GM23338 (cell line): ENCODE data around the gene ANKUB1. TPM values are rescaled to one million over a fixed set of nuclear protein-coding genes. Genes with fewer than 3 reads are reported as not detected.
A peak's percentile ranks its signal among the peaks of the same experiment; 100 is the strongest.

Experiments used
- ATAC-seq: fragments of 200-7000 bp; cut with Tn5 transposase; 3 replicates; pipeline ENCODE4 v1.9.1; 2020
- DNase-seq: peaks from one replicate; pipeline ENCODE4 v3.0.0-alpha.2; 2015; ENCODE audit warnings: low spot score
- H2AFZ ChIP-seq: fragments of 200-600 bp; sonication (generic); 2 replicates; pipeline ENCODE4 v1.8.0; 2016; ENCODE audit warnings: antibody characterized with exemption, mild to moderate bottlenecking, moderate library complexity
- H3F3A ChIP-seq: fragments of 200-600 bp; sonication (generic); replicated peaks from 2 replicates; pipeline ENCODE4 v1.8.0; 2017; ENCODE audit warnings: antibody characterized with exemption, mixed run types, low read depth
- H3K27ac ChIP-seq: fragments of 200-600 bp; sonication (generic); 2 replicates; pipeline ENCODE4 v1.6.1; 2016; ENCODE audit warnings: low read depth
- H3K27me3 ChIP-seq: fragments of 200-600 bp; sonication (generic); 2 replicates; pipeline ENCODE4 v1.8.0; 2016; ENCODE audit warnings: mild to moderate bottlenecking, mixed run types, moderate library complexity; ENCODE audit not compliant: insufficient read depth
- H3K36me3 ChIP-seq: fragments of 200-600 bp; sonication (generic); 2 replicates; pipeline ENCODE4 v1.8.0; 2016; ENCODE audit warnings: mild to moderate bottlenecking; ENCODE audit not compliant: insufficient read depth
- H3K4me1 ChIP-seq: fragments of 200-600 bp; sonication (generic); 2 replicates; pipeline ENCODE4 v1.8.0; 2016; ENCODE audit warnings: mild to moderate bottlenecking, moderate library complexity; ENCODE audit not compliant: insufficient read depth
- H3K4me2 ChIP-seq: fragments of 200-600 bp; sonication (generic); 2 replicates; pipeline ENCODE4 v1.7.1; 2017; ENCODE audit warnings: mixed run types
- H3K4me3 ChIP-seq: fragments of 200-600 bp; sonication (generic); 2 replicates; pipeline ENCODE4 v1.6.1; 2016; ENCODE audit warnings: mixed run types
- H3K79me2 ChIP-seq: fragments of 200-600 bp; sonication (generic); replicated peaks from 2 replicates; pipeline ENCODE4 v1.8.0; 2017; ENCODE audit warnings: mild to moderate bottlenecking; ENCODE audit not compliant: insufficient read depth
- H3K9me2 ChIP-seq: fragments of 200-600 bp; sonication (generic); 2 replicates; pipeline ENCODE4 v1.8.0; 2017; ENCODE audit not compliant: insufficient read depth
- H4K20me1 ChIP-seq: fragments of 200-600 bp; sonication (generic); replicated peaks from 2 replicates; pipeline ENCODE4 v1.8.0; 2017; ENCODE audit warnings: mild to moderate bottlenecking; ENCODE audit not compliant: insufficient read depth
- H3K27ac Mint-ChIP-seq: 2 replicates; pipeline ENCODE4 v1.8.0; 2020; ENCODE audit warnings: inconsistent platforms, mild to moderate bottlenecking, moderate library complexity, mixed read lengths
- H3K27me3 Mint-ChIP-seq: 3 replicates; pipeline ENCODE4 v1.8.0; 2022; ENCODE audit warnings: low read depth, mild to moderate bottlenecking, moderate library complexity, mixed read lengths, inconsistent platforms; ENCODE audit not compliant: insufficient read depth, poor library complexity
- H3K36me3 Mint-ChIP-seq: 3 replicates; pipeline ENCODE4 v1.8.0; 2021; ENCODE audit warnings: low read depth, mild to moderate bottlenecking, inconsistent platforms, moderate library complexity, mixed read lengths
- H3K4me1 Mint-ChIP-seq: 3 replicates; pipeline ENCODE4 v1.8.0; 2020; ENCODE audit warnings: mild to moderate bottlenecking, inconsistent platforms, mixed read lengths
- H3K4me3 Mint-ChIP-seq: 3 replicates; pipeline ENCODE4 v1.8.0; 2021; ENCODE audit warnings: moderate library complexity, mild to moderate bottlenecking, inconsistent platforms, mixed read lengths
- H3K9me3 Mint-ChIP-seq: 3 replicates; pipeline ENCODE4 v1.8.0; 2020; ENCODE audit warnings: moderate library complexity, mild to moderate bottlenecking, inconsistent platforms, mixed read lengths
- CREB1 ChIP-seq: fragments of 250-450 bp; sonication (Bioruptor Pico); IDR thresholded peaks from 2 replicates; pipeline ENCODE4 v1.5.0; 2020; ENCODE audit warnings: low read depth, mild to moderate bottlenecking, moderate library complexity
- EZH2 ChIP-seq: fragments of 200-600 bp; sonication (generic); IDR thresholded peaks from one replicate; pipeline ENCODE4 v1.8.0; 2017; ENCODE audit warnings: antibody characterized with exemption, mild to moderate bottlenecking, low read depth; ENCODE audit not compliant: unreplicated experiment
- EZH2phosphoT487 ChIP-seq: fragments of 200-600 bp; sonication (generic); IDR thresholded peaks from one replicate; pipeline ENCODE4 v1.8.1; 2018; ENCODE audit warnings: antibody characterized with exemption; ENCODE audit not compliant: unreplicated experiment
- NANOG ChIP-seq: IDR thresholded peaks from 2 replicates; pipeline ENCODE4 v1.6.1; 2016; ENCODE audit warnings: antibody characterized with exemption, borderline replicate concordance
- POLR2AphosphoS5 ChIP-seq: IDR thresholded peaks from 2 replicates; pipeline ENCODE4 v1.6.1; 2016; ENCODE audit warnings: antibody characterized with exemption, low read depth
- STAT1 ChIP-seq: IDR thresholded peaks from one replicate; pipeline ENCODE4 v1.6.1; 2016; ENCODE audit warnings: antibody characterized with exemption; ENCODE audit not compliant: unreplicated experiment
- ZNF114 ChIP-seq: fragments of 250-450 bp; sonication (Bioruptor Pico); IDR thresholded peaks from 2 replicates; pipeline ENCODE4 v1.5.0; 2020; ENCODE audit warnings: mild to moderate bottlenecking, moderate library complexity
- ZNF331 ChIP-seq: fragments of 250-450 bp; sonication (Bioruptor Pico); IDR thresholded peaks from 2 replicates; pipeline ENCODE4 v1.5.0; 2020; ENCODE audit warnings: low read depth, mild to moderate bottlenecking, moderate library complexity
- polyA plus RNA-seq: library from polyadenylated mRNA; unstranded; fragments of >200 nt; fragmentation: Nextera tagmentation; extraction: Ambion mirVana; gene quantifications from 2 replicates; pipeline ENCODE4 v1.2.1, GENCODE V29; 2016
- total RNA-seq: library from RNA; depleted of rRNA; stranded (reverse); fragments of >200 nt; shearing (Covaris generic); gene quantifications from 2 replicates; pipeline ENCODE4 v1.2.3, GENCODE V29; 2014
- TF ChIP-seq, protein P1 (sequence below), 2 experiments: fragments of 200-600 bp in 1 of 2; sonication (generic) in 1 of 2; conservative IDR thresholded peaks; 2 replicates each; pipeline versions ENCODE4 v1.5.1 to v1.6.1; 2016 to 2017; ENCODE audit warnings: antibody characterized with exemption in 2 of 2, low read depth in 2 of 2, mild to moderate bottlenecking in 2 of 2, moderate library complexity in 1 of 2
- TF ChIP-seq, protein P2 (sequence below): fragments of 250-450 bp; sonication (Bioruptor Pico); IDR thresholded peaks from 2 replicates; pipeline ENCODE4 v1.5.0; 2020; ENCODE audit warnings: mild to moderate bottlenecking, moderate library complexity
- TF ChIP-seq, protein P3 (sequence below): IDR thresholded peaks from one replicate; pipeline ENCODE4 v1.6.1; 2018; ENCODE audit warnings: antibody characterized with exemption; ENCODE audit not compliant: unreplicated experiment
- TF ChIP-seq, protein P4 (sequence below): IDR thresholded peaks from 2 replicates; pipeline ENCODE4 v1.6.1; 2016; ENCODE audit warnings: antibody characterized with exemption

The ANKUB1 gene
- total and polyA plus RNA-seq, 2 experiments from 2014 or later = not detected

DNA sequence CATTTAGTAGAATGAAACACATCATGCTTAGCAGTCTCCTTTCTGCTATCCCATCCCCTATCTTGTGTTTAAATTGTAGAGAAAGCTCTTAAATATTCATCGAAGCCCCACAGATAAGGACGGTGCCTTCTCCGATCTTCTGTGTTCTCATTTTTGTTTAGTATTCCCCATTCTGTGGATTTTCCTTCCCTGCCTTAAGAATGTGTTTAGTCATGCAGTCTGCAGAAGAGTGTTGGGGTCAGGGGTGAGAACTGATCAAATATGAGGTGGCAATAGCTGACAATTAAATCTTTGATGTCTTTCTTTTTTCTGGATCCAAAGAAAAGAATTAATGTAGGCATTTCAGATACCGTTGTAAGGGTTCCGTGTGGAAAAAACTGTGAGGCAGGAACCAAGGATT, 9.3 kb upstream of the ANKUB1 start:
- no peak overlapping the region for H3K4me2 ChIP-seq
- Mint-ChIP-seq H3K9me3 (no peaks in the 10 kb centered on the region; the same call in 2 of the 3 replicates), H3K4me1 (no peaks in the 10 kb centered on the region), H3K36me3 (no peaks in the 10 kb centered on the region), H3K27ac (no peak overlapping the region), H3K4me3 (no peak overlapping the region), H3K27me3 (peaks cover 2% of the 10 kb centered on the region)
- ATAC-seq = no peak
- no peaks in the 10 kb centered on the region for H3K27me3 ChIP-seq
- no peaks in the 10 kb centered on the region for H3F3A ChIP-seq
- no peak for DNase-seq
- H3K27ac ChIP-seq = no peak overlapping the region
- H2AFZ ChIP-seq = peak overlapping the region; percentile 57; the same call in 1 of the 2 replicates
- H3K9me2 ChIP-seq = no peaks in the 10 kb centered on the region
- no peak overlapping the region for H3K4me3 ChIP-seq
- TF ChIP-seq EZH2phosphoT487 (no peak), STAT1 (no peak), ZNF331 (CRISPR knock-in tag) (no peak), POLR2AphosphoS5 (no peak), ZNF114 (CRISPR knock-in tag) (no peak), CREB1 (no peak), EZH2 (no peak), NANOG (no peak)
- TF ChIP-seq, protein P1, sequence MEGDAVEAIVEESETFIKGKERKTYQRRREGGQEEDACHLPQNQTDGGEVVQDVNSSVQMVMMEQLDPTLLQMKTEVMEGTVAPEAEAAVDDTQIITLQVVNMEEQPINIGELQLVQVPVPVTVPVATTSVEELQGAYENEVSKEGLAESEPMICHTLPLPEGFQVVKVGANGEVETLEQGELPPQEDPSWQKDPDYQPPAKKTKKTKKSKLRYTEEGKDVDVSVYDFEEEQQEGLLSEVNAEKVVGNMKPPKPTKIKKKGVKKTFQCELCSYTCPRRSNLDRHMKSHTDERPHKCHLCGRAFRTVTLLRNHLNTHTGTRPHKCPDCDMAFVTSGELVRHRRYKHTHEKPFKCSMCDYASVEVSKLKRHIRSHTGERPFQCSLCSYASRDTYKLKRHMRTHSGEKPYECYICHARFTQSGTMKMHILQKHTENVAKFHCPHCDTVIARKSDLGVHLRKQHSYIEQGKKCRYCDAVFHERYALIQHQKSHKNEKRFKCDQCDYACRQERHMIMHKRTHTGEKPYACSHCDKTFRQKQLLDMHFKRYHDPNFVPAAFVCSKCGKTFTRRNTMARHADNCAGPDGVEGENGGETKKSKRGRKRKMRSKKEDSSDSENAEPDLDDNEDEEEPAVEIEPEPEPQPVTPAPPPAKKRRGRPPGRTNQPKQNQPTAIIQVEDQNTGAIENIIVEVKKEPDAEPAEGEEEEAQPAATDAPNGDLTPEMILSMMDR (conservative IDR thresholded peaks at IDR 0.05; ENCODE audit: low read depth in 2 of 2) = no peak
- TF ChIP-seq, protein P2, sequence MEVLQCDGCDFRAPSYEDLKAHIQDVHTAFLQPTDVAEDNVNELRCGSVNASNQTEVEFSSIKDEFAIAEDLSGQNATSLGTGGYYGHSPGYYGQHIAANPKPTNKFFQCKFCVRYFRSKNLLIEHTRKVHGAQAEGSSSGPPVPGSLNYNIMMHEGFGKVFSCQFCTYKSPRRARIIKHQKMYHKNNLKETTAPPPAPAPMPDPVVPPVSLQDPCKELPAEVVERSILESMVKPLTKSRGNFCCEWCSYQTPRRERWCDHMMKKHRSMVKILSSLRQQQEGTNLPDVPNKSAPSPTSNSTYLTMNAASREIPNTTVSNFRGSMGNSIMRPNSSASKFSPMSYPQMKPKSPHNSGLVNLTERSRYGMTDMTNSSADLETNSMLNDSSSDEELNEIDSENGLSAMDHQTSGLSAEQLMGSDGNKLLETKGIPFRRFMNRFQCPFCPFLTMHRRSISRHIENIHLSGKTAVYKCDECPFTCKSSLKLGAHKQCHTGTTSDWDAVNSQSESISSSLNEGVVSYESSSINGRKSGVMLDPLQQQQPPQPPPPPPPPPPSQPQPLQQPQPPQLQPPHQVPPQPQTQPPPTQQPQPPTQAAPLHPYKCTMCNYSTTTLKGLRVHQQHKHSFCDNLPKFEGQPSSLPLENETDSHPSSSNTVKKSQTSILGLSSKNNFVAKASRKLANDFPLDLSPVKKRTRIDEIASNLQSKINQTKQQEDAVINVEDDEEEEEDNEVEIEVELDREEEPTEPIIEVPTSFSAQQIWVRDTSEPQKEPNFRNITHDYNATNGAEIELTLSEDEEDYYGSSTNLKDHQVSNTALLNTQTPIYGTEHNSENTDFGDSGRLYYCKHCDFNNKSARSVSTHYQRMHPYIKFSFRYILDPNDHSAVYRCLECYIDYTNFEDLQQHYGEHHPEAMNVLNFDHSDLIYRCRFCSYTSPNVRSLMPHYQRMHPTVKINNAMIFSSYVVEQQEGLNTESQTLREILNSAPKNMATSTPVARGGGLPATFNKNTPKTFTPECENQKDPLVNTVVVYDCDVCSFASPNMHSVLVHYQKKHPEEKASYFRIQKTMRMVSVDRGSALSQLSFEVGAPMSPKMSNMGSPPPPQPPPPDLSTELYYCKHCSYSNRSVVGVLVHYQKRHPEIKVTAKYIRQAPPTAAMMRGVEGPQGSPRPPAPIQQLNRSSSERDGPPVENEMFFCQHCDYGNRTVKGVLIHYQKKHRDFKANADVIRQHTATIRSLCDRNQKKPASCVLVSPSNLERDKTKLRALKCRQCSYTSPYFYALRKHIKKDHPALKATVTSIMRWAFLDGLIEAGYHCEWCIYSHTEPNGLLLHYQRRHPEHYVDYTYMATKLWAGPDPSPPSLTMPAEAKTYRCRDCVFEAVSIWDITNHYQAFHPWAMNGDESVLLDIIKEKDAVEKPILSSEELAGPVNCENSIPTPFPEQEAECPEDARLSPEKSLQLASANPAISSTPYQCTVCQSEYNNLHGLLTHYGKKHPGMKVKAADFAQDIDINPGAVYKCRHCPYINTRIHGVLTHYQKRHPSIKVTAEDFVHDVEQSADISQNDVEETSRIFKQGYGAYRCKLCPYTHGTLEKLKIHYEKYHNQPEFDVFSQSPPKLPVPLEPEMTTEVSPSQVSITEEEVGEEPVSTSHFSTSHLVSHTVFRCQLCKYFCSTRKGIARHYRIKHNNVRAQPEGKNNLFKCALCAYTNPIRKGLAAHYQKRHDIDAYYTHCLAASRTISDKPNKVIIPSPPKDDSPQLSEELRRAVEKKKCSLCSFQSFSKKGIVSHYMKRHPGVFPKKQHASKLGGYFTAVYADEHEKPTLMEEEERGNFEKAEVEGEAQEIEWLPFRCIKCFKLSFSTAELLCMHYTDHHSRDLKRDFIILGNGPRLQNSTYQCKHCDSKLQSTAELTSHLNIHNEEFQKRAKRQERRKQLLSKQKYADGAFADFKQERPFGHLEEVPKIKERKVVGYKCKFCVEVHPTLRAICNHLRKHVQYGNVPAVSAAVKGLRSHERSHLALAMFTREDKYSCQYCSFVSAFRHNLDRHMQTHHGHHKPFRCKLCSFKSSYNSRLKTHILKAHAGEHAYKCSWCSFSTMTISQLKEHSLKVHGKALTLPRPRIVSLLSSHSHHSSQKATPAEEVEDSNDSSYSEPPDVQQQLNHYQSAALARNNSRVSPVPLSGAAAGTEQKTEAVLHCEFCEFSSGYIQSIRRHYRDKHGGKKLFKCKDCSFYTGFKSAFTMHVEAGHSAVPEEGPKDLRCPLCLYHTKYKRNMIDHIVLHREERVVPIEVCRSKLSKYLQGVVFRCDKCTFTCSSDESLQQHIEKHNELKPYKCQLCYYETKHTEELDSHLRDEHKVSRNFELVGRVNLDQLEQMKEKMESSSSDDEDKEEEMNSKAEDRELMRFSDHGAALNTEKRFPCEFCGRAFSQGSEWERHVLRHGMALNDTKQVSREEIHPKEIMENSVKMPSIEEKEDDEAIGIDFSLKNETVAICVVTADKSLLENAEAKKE (CRISPR knock-in tag) = no peak
- TF ChIP-seq, protein P3, sequence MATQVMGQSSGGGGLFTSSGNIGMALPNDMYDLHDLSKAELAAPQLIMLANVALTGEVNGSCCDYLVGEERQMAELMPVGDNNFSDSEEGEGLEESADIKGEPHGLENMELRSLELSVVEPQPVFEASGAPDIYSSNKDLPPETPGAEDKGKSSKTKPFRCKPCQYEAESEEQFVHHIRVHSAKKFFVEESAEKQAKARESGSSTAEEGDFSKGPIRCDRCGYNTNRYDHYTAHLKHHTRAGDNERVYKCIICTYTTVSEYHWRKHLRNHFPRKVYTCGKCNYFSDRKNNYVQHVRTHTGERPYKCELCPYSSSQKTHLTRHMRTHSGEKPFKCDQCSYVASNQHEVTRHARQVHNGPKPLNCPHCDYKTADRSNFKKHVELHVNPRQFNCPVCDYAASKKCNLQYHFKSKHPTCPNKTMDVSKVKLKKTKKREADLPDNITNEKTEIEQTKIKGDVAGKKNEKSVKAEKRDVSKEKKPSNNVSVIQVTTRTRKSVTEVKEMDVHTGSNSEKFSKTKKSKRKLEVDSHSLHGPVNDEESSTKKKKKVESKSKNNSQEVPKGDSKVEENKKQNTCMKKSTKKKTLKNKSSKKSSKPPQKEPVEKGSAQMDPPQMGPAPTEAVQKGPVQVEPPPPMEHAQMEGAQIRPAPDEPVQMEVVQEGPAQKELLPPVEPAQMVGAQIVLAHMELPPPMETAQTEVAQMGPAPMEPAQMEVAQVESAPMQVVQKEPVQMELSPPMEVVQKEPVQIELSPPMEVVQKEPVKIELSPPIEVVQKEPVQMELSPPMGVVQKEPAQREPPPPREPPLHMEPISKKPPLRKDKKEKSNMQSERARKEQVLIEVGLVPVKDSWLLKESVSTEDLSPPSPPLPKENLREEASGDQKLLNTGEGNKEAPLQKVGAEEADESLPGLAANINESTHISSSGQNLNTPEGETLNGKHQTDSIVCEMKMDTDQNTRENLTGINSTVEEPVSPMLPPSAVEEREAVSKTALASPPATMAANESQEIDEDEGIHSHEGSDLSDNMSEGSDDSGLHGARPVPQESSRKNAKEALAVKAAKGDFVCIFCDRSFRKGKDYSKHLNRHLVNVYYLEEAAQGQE = no peak
- TF ChIP-seq, protein P4, sequence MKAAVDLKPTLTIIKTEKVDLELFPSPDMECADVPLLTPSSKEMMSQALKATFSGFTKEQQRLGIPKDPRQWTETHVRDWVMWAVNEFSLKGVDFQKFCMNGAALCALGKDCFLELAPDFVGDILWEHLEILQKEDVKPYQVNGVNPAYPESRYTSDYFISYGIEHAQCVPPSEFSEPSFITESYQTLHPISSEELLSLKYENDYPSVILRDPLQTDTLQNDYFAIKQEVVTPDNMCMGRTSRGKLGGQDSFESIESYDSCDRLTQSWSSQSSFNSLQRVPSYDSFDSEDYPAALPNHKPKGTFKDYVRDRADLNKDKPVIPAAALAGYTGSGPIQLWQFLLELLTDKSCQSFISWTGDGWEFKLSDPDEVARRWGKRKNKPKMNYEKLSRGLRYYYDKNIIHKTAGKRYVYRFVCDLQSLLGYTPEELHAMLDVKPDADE = no peak
- H3K36me3 ChIP-seq = no peaks in the 10 kb centered on the region
- H3K4me1 ChIP-seq = no peaks in the 10 kb centered on the region
- H3K79me2 ChIP-seq = no peaks in the 10 kb centered on the region
- H4K20me1 ChIP-seq = no peaks in the 10 kb centered on the region
